Activated CD8-positive, alpha-beta memory T cell treated with anti-CD3 and anti-CD28 coated beads for 4 hours (primary cell): ENCODE data around the gene ERMAP.
"Not testable (repeated sequence)": the region's sequence is repeated elsewhere in the genome, so short reads cannot be mapped to it uniquely, and the experiment has no call there.

ENCODE experiments used
- DNase-seq, 2 donors: peaks; one replicate each; pipeline ENCODE4 v3.0.0-alpha.2; 2020; ENCODE audit warnings: low read depth in 2 of 2

ERMAP gene

DNA sequence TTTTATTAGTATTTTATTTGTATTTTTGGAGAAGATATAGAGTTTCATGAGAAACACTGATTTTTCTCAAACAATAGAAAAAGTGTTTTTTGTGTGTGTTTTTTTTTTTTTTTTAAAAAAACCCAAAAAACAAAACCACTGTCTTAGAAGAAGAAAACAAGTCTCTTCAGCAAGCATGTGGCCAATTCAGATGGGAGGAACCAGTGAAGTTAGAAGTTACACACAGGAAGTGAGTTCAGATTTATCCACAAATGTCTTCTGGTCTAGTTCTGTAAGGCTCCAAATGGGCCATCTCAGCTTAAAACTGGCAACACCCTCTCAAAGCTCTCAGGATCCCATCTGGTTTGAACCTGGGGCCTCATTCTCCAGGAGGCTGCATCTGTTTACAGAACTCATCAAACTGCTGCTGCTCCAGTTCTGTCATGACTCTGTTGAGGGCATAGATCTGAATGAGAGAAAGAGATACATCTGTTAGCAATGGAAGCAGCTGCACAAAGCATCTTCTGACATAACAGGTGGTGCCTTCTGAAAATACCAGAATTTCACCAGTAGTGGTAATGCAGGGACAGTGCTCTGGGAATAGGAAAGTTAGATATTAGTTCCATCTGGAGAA, 9.8 kb upstream of the ERMAP start:
- no peak for DNase-seq

DNA sequence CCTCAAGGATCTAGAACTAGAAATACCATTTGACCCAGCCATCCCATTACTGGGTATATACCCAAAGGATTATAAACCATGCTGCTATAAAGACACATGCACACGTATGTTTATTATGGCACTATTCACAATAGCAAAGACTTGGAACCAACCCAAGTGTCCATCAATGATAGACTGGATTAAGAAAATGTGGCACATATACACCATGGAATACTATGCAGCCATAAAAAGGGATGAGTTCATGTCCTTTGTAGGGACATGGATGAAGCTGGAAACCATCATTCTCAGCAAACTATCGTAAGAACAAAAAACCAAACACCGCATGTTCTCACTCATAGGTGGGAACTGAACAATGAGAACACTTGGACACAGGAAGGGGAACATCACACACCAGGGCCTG, 2.1 kb upstream of the ERMAP start:
- DNase-seq = not testable (repeated sequence)

DNA sequence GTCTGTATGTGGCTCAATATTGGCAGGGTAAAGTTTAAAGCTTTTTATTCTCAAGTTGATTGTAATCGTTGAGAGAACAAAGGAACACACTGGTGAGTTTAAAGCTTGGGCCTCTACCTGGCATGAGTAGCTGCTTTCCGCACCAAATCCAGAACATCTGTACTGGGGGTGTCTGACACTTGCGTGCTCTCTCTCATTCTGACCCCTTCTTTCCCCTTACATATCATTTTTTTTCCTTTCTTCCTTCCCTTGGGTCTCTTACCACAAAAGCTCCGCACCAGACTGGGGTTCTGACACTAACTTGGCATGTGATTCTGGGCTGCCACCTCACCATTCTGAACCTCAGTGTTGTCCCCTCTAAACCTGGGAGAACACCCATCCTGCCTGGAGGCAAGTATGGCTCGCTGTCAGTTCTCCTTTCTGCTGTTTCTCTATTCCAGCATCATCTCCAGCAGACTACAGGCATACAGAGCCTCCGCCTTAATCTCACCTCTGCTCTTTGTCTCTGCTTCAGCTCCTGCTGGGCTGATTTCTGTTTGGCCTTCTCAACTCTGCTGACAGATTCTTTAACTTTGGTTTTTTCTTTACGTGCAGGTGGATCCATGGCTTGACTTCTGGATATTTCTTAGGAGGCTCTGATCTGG, 859 bp upstream of the ERMAP start:
- DNase-seq = no peak

- DNase-seq = no peak
These were observed 482 bp downstream of the ERMAP start for GRCh38 chr1:42817440-42817767.

DNA sequence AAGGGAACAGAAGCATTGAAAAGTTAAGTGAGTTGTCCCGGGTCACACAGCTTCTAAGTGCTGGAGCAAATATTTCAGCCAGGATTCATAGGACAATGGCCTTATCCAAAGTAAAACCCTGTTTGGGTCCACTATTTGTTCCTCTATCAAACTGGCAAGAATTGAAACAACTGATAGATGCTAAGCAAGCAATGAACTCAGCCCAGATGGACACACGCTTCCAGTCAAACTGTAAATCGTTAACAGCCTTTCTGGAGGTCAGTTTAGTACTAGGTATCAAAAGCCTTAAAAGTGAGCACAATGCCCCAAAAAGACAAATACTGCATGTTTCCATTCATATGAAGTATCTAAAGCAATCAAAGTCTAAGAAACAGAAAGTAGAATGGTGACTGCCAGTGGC, 1.1 kb downstream of the ERMAP start:
- DNase-seq = no peak

GRCh38 chr1:42820813-42821212, 3.9 kb downstream of the ERMAP start:
- DNase-seq = no peak

DNA sequence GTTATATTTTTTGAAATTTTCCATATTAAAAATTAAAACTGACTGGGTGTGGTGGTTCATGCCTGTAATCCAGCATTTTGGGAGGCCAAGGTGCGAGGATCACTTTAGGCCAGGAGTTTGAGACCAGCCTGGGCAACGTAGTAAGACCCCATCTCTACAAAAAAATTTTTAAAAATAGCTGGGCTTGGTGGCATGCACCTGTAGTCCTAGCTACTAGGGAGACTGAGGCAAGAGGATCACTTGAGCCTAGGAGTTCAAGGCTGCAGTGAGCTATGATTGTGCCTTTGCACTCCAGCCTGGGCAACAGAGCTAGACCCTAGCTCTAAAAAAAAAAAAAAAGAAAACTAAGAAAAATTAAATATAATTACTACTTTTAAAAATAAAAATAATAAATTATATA, 4.8 kb downstream of the ERMAP start:
- no peak for DNase-seq

DNA sequence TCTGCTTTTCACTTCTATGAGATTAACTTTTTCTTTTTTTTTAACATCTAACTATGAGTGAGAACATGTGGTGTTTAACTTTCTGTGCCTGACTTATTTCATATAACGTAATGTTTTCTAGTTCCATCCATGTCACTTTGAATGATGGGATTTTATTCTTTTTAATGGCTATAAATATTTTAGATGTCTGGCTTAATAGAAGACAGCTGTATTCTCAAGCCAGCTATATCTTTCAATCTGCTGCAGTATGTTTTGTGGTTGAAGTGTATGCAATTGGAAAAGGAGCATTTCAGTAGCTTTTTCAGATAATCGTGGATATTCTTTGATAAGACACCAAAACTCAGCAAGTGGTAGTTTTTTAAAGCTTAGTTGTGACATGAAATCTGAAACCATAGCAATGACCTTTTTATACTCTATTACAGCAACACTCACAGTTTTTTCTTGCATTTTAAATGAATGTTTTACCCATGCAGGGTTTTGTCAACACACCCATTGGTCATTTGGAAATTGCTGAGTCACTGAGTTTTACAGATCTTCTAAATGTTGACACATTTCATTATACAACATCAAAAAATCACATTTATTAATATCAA, 6.0 kb downstream of the ERMAP start:
- DNase-seq = no peak

DNA sequence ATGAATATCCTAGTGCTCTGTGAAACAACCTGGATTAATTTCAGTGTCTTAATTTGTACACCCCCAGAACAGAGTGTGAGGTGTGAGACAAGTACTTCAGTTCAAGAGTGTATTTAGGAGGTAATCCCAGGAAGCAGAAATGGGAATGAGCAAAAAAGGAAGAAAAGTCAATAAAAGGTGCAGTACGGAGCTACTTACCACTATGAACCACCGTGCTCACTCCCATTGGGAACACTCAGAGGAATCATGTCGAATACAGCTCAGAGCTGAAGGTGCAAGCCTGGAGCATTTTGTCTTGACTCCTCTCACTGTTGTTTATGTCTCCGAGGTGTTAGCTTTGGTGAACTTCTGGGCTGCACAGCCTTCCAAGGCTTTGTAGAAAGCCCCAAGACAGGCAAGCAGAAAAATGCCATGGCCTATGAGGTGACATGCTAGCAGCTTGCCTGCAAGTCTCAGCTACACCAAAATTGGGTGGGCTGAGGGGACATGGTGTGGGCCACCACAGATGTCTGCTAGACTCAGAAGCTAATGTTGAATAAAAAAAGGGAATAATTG, 7.6 kb downstream of the ERMAP start:
- no peak for DNase-seq

DNA sequence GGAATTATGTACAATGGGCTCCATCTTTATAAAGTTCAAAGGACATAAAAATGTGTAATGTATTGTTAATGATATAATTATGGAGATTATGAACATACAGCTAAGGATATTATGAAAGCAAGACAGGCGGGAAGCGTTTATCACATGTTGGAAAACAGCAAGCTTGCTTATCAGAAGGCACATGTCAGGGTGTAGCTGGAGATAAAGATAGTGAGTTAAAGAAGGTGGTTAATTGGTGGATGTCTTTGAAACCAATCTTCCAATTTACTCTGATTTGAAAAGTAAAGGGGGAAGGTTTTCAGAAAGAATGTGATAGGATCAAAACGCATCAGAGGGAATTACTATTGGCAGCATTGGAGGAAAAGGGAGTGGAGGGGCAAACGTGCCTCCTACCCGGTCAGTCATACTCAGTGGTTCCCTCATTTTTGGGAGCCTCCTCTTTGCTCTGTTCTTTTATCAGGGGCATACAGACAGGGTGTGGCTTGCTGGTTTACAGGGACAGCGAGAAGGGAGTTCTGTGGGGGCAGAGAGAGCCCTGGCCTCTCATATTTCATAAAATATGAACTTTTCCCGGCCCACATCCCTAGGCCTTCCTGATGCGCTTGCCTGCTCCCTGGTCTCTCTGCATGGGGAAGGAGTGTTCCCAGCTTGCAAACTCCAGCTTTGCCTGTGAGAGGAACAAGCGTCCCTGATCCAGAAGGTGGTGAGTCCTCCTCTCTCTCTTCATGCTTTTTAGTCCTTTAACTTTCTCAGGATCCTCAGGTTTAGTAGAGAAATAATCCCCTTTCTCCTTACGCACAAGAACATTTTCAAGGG, 8.3 kb downstream of the ERMAP start:
- no peak for DNase-seq

DNA sequence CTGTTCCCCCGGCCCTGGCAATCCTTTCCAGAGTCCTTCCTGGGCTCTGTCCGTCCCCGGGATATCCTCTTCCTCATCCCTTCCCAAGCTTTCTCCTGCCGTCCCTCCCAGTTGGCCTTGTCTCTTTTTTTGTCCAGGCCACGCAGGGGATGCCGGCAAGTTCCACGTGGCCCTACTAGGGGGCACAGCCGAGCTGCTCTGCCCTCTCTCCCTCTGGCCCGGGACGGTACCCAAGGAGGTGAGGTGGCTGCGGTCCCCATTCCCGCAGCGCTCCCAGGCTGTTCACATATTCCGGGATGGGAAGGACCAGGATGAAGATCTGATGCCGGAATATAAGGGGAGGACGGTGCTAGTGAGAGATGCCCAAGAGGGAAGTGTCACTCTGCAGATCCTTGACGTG, 13.7 kb downstream of the ERMAP start:
- no peak for DNase-seq

GRCh38 chr1:42831273-42831672, 14.4 kb downstream of the ERMAP start:
- no peak for DNase-seq

GRCh38 chr1:42832641-42833240, 15.8 kb downstream of the ERMAP start:
- no peak for DNase-seq

DNA sequence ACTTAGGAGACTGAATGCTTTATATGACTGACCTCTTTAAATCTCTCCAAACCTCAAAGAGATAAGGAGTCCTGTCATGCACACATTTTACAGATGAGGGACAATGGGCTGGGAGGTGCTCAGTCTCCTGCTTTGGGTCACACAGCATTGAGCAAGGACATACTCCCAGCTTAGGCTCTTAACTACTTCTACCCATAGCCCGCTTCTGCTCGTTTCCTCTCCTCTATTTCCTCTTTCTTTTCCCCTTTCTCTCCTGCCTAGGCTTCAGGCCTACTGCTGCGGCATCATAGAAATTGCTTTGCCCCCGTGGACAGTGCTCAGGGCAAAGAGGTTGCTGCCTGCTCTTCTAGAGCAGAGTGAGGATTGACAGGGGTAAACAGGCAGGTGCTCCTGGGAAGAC, 17.1 kb downstream of the ERMAP start:
- DNase-seq = no peak

GRCh38 chr1:42834803-42835202, 17.9 kb downstream of the ERMAP start:
- no peak for DNase-seq

- no peak for DNase-seq
These were observed 18.5 kb downstream of the ERMAP start for GRCh38 chr1:42835422-42835821.

- DNase-seq = no peak
These were observed 20.8 kb downstream of the ERMAP start for GRCh38 chr1:42837709-42838108.

DNA sequence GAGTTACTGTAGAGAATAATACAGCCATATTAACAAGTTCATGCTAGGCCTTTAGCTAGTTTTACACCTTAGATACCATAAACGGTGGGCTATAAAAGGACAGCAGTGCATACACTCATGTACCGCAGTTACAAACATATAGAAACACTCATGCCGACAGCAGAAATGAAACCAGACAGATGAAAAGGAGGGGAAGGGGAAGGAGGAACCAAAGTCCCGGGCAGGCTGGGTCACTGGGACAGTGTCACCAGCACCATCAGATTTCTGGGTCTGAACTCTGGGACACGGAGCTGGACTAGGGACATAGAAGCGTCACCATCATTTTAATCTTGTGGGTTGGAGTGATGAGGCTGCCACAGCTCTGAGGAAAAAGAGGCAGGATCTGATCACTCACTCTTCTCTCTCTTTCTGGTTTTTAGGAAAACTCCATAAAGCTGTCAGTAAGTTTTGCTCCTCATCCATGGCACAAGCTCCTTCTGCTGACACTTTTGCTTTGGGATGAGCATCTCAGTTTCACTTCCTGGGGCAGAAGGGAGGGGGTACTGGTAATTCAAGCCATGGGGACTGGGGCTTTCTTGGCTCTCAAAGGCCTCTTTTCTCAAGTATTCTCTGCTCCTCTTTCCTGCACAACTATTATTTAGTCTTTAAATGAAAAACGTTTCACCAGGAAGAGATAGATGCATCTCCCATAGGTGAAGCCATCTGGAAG, 21.7 kb downstream of the ERMAP start:
- DNase-seq = no peak

- no peak for DNase-seq
These were observed 24.1 kb downstream of the ERMAP start for GRCh38 chr1:42841010-42841409.

- DNase-seq = no peak
These were observed 24.7 kb downstream of the ERMAP start for GRCh38 chr1:42841440-42842147.

DNA sequence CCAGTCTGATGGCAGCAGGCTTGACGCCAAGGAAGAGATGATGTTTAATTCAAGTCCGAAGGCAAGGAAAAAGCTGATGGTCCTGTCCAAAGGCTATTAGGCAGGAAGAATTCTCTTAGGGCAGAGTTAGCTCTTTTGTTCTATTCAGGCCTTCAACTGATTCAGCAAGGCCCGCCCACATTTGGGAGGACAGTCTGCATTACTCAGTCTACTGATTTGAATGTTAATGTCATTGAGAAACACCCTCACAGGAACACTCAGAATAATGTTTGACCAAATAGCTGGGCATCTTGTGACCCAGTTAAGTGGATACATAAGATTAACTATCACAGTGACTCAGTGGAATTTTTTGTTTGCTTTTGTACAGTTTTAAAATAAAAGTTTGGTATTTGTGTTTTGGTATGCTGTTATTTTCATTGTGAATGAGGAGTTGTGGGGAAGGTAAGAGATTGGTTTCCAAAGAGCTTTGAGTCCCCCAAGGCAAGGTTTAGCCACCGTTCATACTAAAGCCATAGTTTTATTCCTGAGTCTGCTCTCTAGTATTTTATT, 27.7 kb downstream of the ERMAP start:
- no peak for DNase-seq
